AG08395 (cell line): Measurements from ENCODE around the gene KIF21A.

Source experiments
- DNase-seq: peaks from one replicate; pipeline ENCODE4 v3.0.0; 2012; ENCODE audit warnings: mixed read lengths, low spot score

KIF21A gene

GRCh38 chr12:39272871-39273655 lies 169.9 kb downstream of the KIF21A start:
- peak; percentile 35 for DNase-seq

DNA sequence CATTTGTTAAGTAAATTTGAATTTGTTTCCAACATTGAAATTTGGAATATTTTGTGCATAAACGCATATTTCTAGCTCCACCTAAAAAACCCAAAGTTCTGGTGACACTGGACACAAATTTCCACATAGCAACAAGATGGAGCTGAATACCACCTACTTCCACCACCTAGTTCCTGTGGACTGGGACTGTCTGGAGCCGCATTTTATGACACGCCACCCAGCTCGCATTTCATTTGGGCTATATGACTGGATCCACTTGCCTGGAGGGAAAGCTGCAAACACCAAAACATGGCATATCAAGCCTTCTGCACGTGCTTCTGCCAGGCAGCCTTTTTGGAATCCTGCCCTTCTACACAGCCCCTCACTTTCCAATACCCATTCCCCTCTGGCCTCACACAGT lies 173.4 kb downstream of the KIF21A start:
- no peak for DNase-seq

DNA sequence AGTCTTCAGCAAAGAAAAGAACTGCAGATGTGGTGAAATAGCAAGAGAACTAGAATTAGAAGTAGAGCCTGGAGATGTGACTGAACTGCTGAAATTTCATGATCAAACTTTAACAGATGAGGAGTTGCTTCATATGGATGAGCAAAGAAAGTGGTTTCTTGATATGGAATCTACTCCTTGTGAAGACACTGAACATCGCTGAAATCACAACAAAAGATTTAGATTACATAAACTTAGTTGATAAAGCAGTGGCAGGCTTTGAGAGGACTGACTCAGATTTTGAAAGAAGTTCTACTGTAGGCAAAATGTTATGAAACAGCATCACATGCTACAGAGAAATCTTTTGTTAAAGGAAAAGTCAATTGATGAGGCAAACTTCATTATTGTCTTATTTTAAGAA lies 175.0 kb downstream of the KIF21A start:
- DNase-seq, result no peak

DNA sequence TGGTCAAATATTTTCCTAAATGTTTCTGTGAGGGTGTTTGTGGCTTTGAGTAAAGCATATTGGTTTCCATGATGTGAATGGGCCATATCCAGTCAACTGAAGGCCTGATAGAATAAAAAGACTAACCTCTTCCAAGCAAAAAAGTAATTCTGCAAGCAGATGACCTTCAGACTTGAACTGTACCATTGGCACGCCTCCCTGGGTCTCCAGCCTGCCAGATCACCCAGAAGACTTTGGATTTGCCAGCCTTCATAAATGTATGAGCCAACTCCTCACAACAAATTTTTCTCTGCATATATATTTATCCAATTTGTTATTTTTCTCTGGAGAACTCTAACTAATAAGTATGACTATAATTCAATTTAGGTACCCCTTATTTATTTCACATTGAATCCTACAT lies 190.3 kb downstream of the KIF21A start:
- DNase-seq, result no peak
